Measurements from ENCODE around the gene PRSS50.

GRCh38 chr3:46694520-46694919 lies 23.1 kb downstream of the PRSS50 start:
- TF ChIP-seq CTCF (IDR thresholded peaks at IDR 0.05), result no peak
- TF ChIP-seq POLR2A (IDR thresholded peaks at IDR 0.05), result no peak
- TF ChIP-seq EP300 (IDR thresholded peaks at IDR 0.05), result no peak
